Left ventricle myocardium inferior (tissue), 1 donor: Measurements from ENCODE around the gene ARSJ. TPM values are rescaled to one million over a fixed set of nuclear protein-coding genes. Genes with fewer than 3 reads are reported as not detected.

Source experiments
- DNase-seq: peaks from one replicate; pipeline ENCODE4 v3.0.0-alpha.2; 2020
- H3K27ac ChIP-seq: fragments of 200-600 bp; replicated peaks from 2 replicates; pipeline ENCODE4 v1.8.0; 2021
- H3K27me3 ChIP-seq: fragments of 200-600 bp; 2 replicates; pipeline ENCODE4 v1.8.0; 2021; ENCODE audit warnings: low read depth
- H3K36me3 ChIP-seq: fragments of 200-600 bp; 2 replicates; pipeline ENCODE4 v1.8.0; 2021
- H3K4me1 ChIP-seq: fragments of 200-600 bp; 2 replicates; pipeline ENCODE4 v1.8.0; 2021
- H3K4me3 ChIP-seq: fragments of 200-600 bp; 2 replicates; pipeline ENCODE4 v1.8.0; 2021; ENCODE audit warnings: mild to moderate bottlenecking, moderate library complexity
- H3K9me3 ChIP-seq: fragments of 200-600 bp; replicated peaks from 2 replicates; pipeline ENCODE4 v1.8.0; 2021
- intact Hi-C: fragments of 100-400 bp; cut with micrococcal nuclease; formaldehyde crosslinking; loops from one replicate; pipeline ENCODE4 v1.11.0; 2022
- total RNA-seq: library from RNA; stranded (reverse); fragmentation: NEBNext Ultra II Directional; extraction: Animal tissue kit (Norgen Biotek cat#: 25700); gene quantifications from one replicate; pipeline ENCODE4 v1.2.1, GENCODE V29; 2021
- TF ChIP-seq, protein P1 (sequence below): fragments of 200-600 bp; IDR thresholded peaks from 2 replicates; pipeline ENCODE4 v1.8.0; 2021; ENCODE audit warnings: antibody characterized with exemption, mild to moderate bottlenecking, borderline replicate concordance
- donor health status: DM: no; HTN: yes; CAD: no; lungs with severe emphysema.

The ARSJ gene
- total RNA-seq, 1 donor from 2014 or later: 1.2 TPM

DNA sequence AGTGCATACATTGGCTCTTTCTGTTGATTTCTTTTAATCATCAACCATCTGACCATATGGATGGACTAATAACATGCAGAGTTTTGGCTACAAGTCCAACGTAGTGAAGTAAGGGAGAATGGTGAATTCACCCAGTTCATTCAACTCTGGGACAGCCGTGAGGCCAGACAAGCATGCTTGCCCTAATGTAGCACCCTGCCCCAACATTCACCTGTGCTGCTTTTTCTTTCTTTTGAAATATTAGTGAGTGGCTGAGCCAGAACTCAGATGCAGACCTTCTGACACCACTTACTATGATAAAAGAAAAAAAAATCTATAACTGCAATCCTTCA, 17.5 kb downstream of the ARSJ start:
- Histone ChIP-seq H3K4me3 (no peak overlapping the region), H3K27ac (no peak overlapping the region), H3K27me3 (peaks cover 3% of the 10 kb centered on the region), H3K36me3 (no peaks in the 10 kb centered on the region), H3K4me1 (peaks cover 4% of the 10 kb centered on the region), H3K9me3 (peaks cover 5% of the 10 kb centered on the region)
- DNase-seq: no peak
- TF ChIP-seq, protein P1, sequence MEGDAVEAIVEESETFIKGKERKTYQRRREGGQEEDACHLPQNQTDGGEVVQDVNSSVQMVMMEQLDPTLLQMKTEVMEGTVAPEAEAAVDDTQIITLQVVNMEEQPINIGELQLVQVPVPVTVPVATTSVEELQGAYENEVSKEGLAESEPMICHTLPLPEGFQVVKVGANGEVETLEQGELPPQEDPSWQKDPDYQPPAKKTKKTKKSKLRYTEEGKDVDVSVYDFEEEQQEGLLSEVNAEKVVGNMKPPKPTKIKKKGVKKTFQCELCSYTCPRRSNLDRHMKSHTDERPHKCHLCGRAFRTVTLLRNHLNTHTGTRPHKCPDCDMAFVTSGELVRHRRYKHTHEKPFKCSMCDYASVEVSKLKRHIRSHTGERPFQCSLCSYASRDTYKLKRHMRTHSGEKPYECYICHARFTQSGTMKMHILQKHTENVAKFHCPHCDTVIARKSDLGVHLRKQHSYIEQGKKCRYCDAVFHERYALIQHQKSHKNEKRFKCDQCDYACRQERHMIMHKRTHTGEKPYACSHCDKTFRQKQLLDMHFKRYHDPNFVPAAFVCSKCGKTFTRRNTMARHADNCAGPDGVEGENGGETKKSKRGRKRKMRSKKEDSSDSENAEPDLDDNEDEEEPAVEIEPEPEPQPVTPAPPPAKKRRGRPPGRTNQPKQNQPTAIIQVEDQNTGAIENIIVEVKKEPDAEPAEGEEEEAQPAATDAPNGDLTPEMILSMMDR: no peak
- intact Hi-C loops: no loop called here

DNA sequence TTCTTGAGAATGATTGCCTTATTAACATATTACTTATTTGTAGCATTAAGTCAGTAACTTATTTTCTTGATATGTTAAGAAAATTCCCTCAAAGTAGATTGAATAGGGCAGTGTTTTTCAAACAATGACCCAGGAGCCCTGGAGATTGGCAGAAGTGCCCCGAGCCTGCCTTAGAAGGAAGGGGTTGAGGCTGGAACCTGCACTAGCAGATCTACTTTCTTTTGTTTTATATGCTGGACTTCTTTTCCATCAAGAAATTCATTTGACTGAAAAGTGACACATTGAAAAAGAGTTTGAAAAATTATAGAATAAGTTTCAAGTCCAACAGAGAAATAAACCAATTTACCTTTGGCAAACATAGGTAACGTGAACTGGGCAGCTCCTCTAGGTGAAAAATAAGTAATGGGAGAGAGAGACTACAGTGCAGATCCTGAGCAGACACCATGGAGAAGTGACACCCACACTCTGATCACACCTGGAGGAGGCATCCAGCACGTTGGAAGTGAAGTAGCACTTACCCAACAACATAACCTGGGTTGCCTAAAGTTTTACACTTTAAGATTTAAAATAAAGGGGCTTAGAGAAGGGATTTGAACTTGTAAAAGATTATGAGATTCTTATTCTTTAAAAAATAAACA, 18.6 kb downstream of the ARSJ start:
- DNase-seq: no peak
- no peak overlapping the region for H3K27ac ChIP-seq
- H3K4me3 ChIP-seq: no peak overlapping the region
- H3K36me3 ChIP-seq: no peaks in the 10 kb centered on the region
- peaks cover 4% of the 10 kb centered on the region for H3K4me1 ChIP-seq
- intact Hi-C loops: no loop called here
- TF ChIP-seq, protein P1: no peak
- peaks cover 5% of the 10 kb centered on the region for H3K9me3 ChIP-seq
- H3K27me3 ChIP-seq: peaks cover 14% of the 10 kb centered on the region

DNA sequence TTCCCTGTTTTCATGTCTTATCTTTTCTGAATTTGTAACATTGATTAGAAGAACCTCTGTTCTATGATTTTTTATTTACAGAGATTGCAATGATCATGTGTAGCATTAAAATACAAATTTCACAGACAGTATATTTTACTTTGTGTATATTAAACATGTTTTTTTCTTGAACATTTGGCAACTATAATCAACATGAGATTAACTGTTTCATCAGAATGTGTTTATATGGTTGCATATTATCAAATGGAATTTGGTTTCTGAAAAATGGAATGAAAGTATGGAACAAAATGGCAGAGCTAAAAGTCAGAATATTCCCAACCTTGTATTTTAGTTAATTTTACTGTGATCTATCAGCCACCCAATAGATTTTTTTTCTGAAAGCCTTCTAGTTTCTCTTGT, 19.9 kb downstream of the ARSJ start:
- peaks cover 4% of the 10 kb centered on the region for H3K4me1 ChIP-seq
- peaks cover 27% of the 10 kb centered on the region for H3K27me3 ChIP-seq
- intact Hi-C loops: no loop called here
- TF ChIP-seq, protein P1: no peak
- H3K36me3 ChIP-seq: no peaks in the 10 kb centered on the region
- no peak overlapping the region for H3K27ac ChIP-seq
- H3K9me3 ChIP-seq: peaks cover 5% of the 10 kb centered on the region
- DNase-seq: no peak
- H3K4me3 ChIP-seq: no peak overlapping the region

DNA sequence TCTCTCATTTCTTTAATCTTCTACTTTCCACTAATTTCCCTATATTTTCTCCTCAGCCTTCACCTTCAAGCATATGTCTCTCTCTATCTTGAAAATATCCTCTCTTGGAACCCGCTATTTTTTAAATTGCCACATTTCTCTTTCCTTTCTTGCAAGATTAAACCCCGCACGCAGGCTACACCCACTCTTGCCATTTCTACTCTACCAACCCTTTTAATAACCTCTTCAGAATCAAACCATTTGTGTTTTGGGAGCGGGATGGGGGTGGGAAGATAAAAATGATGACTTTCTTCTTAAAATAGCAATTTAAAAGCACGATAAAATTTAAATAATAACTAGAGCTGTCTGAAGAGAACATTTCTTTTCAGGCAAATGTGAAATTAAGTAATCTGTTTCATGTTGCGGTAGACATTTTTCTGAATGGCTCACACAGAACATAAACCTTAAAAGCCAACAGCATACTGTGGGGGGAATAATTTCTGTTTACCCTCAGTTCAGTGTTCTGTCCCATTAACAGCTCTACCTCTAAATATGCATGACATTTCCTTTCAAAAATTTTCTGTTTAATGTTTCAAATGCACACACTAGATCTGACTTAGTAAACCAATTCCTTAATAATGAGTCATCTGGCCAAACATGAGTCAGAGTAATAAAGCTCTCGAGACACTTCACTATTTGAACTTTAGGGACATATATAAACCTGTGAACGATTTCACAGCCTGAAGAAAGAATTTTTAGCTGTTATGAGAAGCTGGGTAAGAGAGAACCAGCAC, 20.5 kb downstream of the ARSJ start:
- H3K4me3 ChIP-seq: no peak overlapping the region
- no peaks in the 10 kb centered on the region for H3K36me3 ChIP-seq
- peak overlapping the region; percentile 27 for H3K27ac ChIP-seq
- H3K4me1 ChIP-seq: peaks cover 4% of the 10 kb centered on the region
- DNase-seq: no peak
- intact Hi-C loops: no loop called here
- H3K9me3 ChIP-seq: peaks cover 5% of the 10 kb centered on the region
- TF ChIP-seq, protein P1: no peak
- H3K27me3 ChIP-seq: peaks cover 33% of the 10 kb centered on the region

DNA sequence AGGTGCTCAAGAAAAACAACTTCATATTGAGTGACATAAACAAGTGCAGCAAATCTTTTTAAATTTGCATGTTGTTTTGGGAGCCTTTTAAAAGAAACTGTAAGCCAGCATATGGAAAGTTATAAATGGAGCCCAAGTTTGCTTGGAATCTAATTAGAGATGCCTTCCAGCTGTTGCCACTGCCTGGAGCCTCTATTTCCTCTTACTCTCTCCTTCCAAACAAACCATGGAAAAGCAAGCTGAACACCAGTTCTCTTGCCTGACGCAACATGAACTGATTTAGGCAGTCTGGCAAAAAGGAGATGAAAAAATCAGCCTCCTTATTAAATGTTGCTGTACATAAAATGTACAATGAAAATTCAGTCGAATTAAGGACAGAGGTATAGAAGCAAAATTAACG, 21.5 kb downstream of the ARSJ start:
- intact Hi-C loops: no loop called here
- Histone ChIP-seq H3K27ac (no peak overlapping the region), H3K9me3 (peaks cover 2% of the 10 kb centered on the region), H3K36me3 (no peaks in the 10 kb centered on the region), H3K4me3 (no peak overlapping the region), H3K4me1 (peaks cover 4% of the 10 kb centered on the region), H3K27me3 (peaks cover 40% of the 10 kb centered on the region)
- no peak for DNase-seq
- TF ChIP-seq, protein P1: no peak
